Left lobe of liver (tissue), 2 donors: ENCODE measurements around the gene MAML2. TPM values are rescaled to one million over a fixed set of nuclear protein-coding genes. Genes with fewer than 3 reads are reported as not detected.
A peak's percentile ranks its signal among the peaks of the same experiment; 100 is the strongest.

Experiments
- ATAC-seq: fragments of 200-7000 bp; cut with Tn5 transposase; one replicate; pipeline ENCODE4 v1.9.1; 2020; ENCODE audit warnings: mild to moderate bottlenecking, moderate library complexity
- DNase-seq: peaks from one replicate; pipeline ENCODE4 v3.0.0-alpha.2; 2020; ENCODE audit warnings: low spot score
- total RNA-seq: library from RNA; stranded (reverse); gene quantifications from one replicate; pipeline ENCODE4 v1.2.1, GENCODE V29; 2021
- donor health status: DM: no; HTN: no; CAD: no; lungs with moderate emphysema.
- donor health status: DM: no; HTN: yes; CAD: no.

Gene MAML2
- total RNA-seq, 1 donor from 2014 or later: 1.0 TPM

GRCh38 chr11:96023275-96023674 is 319.7 kb downstream of the MAML2 start:
- ATAC-seq (no peak), DNase-seq (no peak)

- no peak for ATAC-seq
- no peak for DNase-seq
Observed at GRCh38 chr11:96021901-96022650, 320.9 kb downstream of the MAML2 start.

GRCh38 chr11:96019810-96020747 is 322.9 kb downstream of the MAML2 start:
- DNase-seq: no peak
- no peak for ATAC-seq

GRCh38 chr11:96019281-96019680 is 323.7 kb downstream of the MAML2 start:
- ATAC-seq (no peak), DNase-seq (no peak)

GRCh38 chr11:96017856-96018255 is 325.1 kb downstream of the MAML2 start:
- DNase-seq (no peak), ATAC-seq (no peak)

GRCh38 chr11:96016978-96017502 is 326.0 kb downstream of the MAML2 start:
- ATAC-seq: no peak

GRCh38 chr11:96015906-96016565 is 327.0 kb downstream of the MAML2 start:
- DNase-seq (no peak), ATAC-seq (no peak)

More at GRCh38 chr11:96016978-96017502, 326.0 kb downstream of the MAML2 start:
- DNase-seq: no peak

GRCh38 chr11:96014217-96014616 is 328.8 kb downstream of the MAML2 start:
- no peak for ATAC-seq
- DNase-seq: no peak

GRCh38 chr11:96013461-96014213 is 329.4 kb downstream of the MAML2 start:
- DNase-seq: no peak

GRCh38 chr11:96012086-96012824 is 330.7 kb downstream of the MAML2 start:
- DNase-seq: no peak
- peak; percentile 74 for ATAC-seq

More at GRCh38 chr11:96013461-96014213, 329.4 kb downstream of the MAML2 start:
- no peak for ATAC-seq

- ATAC-seq (no peak), DNase-seq (no peak)
Observed at GRCh38 chr11:96010683-96011082, 332.3 kb downstream of the MAML2 start.

- no peak for ATAC-seq
- DNase-seq: no peak
Observed at GRCh38 chr11:96008161-96008720, 334.8 kb downstream of the MAML2 start.

GRCh38 chr11:96006037-96006436 is 337.0 kb downstream of the MAML2 start:
- ATAC-seq (no peak), DNase-seq (no peak)

- ATAC-seq (no peak), DNase-seq (no peak)
Observed at GRCh38 chr11:96004862-96005261, 338.1 kb downstream of the MAML2 start.

- DNase-seq (no peak), ATAC-seq (no peak)
Observed at GRCh38 chr11:96002754-96003290, 340.2 kb downstream of the MAML2 start.

- ATAC-seq (no peak), DNase-seq (no peak)
Observed at GRCh38 chr11:96002339-96002738, 340.7 kb downstream of the MAML2 start.

GRCh38 chr11:96001037-96001436 is 342.0 kb downstream of the MAML2 start:
- no peak for DNase-seq
- ATAC-seq: no peak

- DNase-seq (no peak), ATAC-seq (no peak)
Observed at GRCh38 chr11:95999711-96000406, 343.1 kb downstream of the MAML2 start.
